ENCODE results near the gene ABHD14A.

ABHD14A gene

DNA sequence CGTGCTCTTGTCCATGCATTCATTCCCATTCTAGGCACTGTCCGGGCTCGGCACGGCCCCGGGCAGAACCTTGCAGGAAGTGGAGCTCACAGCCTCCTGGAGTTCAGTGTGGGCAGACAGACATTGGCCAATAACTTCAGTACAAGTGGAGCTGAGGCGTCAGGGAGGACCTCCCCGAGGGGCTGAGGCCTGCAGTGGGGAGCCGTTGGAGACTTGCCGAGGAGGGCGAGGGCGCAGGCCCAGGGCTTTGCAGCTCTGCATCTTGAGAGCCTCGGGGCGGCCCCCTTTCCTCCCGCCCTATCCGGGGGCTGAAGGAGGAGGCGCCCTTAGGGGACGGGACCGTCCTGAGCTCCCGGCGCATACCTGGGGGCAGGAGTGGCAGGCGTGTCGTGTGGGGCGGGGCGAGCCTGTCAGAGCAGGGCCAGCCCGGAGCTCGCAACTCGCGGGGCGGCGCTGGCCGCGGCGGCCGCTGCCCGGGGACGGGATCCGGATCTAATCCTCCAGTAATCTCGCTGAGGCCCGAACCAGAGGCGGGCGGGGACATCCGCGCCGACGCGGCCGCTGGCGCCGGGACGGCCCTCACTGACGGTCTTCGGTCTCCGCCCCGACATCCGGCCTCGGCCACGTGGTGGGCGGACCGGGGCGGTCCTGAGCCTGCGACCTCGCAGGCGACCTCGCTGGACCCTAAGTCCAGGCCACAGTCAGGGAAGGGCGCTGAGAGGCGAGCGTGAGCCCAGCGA lies 8.1 kb downstream of the ABHD14A start, which contains the start of gene ACY1:
TSS of gene ACY1 (plus strand) at position 698 of the 740 bp plus-strand sequence. CDS start 530 bp downstream, outside the sequence.
- H3K4me2 ChIP-seq (ENCODE audit: low read length) = peak within 1 kb of the TSS; percentile 87

DNA sequence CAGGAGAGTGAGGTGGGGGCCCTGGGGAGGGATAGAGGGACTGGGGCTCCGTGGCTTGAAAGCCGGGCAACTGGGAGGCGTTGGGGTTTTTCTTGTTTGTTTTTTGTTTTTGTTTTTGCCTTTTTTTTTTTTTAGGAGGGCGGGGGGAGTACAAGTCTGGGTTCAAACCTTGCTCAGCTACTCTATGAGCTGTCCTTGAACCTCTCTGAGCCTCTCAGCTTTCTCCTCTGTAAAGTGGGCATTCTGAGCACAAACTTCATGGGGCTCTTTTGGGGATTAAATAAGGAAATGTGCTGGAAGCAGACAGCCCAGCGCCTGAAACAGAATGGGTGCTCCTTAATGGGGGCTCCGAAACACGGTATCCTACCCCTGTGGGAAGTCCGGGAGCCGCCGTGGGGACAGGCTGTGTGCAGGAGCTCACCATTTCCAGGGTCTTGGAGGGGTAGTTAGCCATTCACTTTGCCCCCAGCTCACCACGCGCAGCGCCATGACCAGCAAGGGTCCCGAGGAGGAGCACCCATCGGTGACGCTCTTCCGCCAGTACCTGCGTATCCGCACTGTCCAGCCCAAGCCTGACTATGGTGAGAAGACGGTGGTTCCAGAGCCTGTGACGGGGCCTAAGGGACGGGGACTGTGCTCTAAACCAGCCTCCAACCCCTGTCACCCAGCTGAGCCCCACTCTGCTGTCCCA lies 8.9 kb downstream of the ABHD14A start:
- peak overlapping the region; percentile 87 for H3K4me2 ChIP-seq (ENCODE audit: low read length)
- no peak overlapping the region for H2AFZ ChIP-seq (ENCODE audit: low read length)
- peak overlapping the region; percentile 43 for H3K27ac ChIP-seq (ENCODE audit: low read depth, low read length, poor library complexity, severe bottlenecking)
- TF ChIP-seq, protein P1, sequence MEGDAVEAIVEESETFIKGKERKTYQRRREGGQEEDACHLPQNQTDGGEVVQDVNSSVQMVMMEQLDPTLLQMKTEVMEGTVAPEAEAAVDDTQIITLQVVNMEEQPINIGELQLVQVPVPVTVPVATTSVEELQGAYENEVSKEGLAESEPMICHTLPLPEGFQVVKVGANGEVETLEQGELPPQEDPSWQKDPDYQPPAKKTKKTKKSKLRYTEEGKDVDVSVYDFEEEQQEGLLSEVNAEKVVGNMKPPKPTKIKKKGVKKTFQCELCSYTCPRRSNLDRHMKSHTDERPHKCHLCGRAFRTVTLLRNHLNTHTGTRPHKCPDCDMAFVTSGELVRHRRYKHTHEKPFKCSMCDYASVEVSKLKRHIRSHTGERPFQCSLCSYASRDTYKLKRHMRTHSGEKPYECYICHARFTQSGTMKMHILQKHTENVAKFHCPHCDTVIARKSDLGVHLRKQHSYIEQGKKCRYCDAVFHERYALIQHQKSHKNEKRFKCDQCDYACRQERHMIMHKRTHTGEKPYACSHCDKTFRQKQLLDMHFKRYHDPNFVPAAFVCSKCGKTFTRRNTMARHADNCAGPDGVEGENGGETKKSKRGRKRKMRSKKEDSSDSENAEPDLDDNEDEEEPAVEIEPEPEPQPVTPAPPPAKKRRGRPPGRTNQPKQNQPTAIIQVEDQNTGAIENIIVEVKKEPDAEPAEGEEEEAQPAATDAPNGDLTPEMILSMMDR (IDR thresholded peaks at IDR 0.05; ENCODE audit: low read length) = no peak
- TF ChIP-seq EZH2 (IDR thresholded peaks at IDR 0.05; ENCODE audit: borderline replicate concordance, low read length) = no peak
- H3K4me1 ChIP-seq (ENCODE audit: insufficient read depth, low read length, severe bottlenecking) = peaks cover 20% of the 10 kb centered on the region
- H3K36me3 ChIP-seq (ENCODE audit: insufficient read depth, low read length) = peaks cover 4% of the 10 kb centered on the region; the same call in 1 of the 2 replicates
- no peaks in the 10 kb centered on the region for H3F3A ChIP-seq (ENCODE audit: insufficient read depth, low read length)
- H3K27me3 ChIP-seq (ENCODE audit: insufficient read depth, low read length) = no peaks in the 10 kb centered on the region
- H3K9me3 ChIP-seq (ENCODE audit: low read length) = no peaks in the 10 kb centered on the region
- H3K79me2 ChIP-seq (ENCODE audit: insufficient read depth, low read length) = no peaks in the 10 kb centered on the region
- peak overlapping the region; percentile 68 for H3K4me3 ChIP-seq (ENCODE audit: low read depth, low read length, poor library complexity, severe bottlenecking)
- H3K9ac ChIP-seq (ENCODE audit: low read length) = peak overlapping the region; percentile 72
- H4K20me1 ChIP-seq (ENCODE audit: insufficient read depth, low read length) = no peaks in the 10 kb centered on the region
- no peaks in the 10 kb centered on the region for H3K9me2 ChIP-seq (ENCODE audit: low read depth, low read length)

More for the DNA sequence above, 8.1 kb downstream of the ABHD14A start, which contains the start of gene ACY1:
- Histone ChIP-seq H3K79me2 (ENCODE audit: insufficient read depth, low read length) (no peaks in the 10 kb centered on the region), H4K20me1 (ENCODE audit: insufficient read depth, low read length) (no peaks in the 10 kb centered on the region), H3F3A (ENCODE audit: insufficient read depth, low read length) (no peaks in the 10 kb centered on the region), H3K36me3 (ENCODE audit: insufficient read depth, low read length) (peaks cover 4% of the 10 kb centered on the region; the same call in 1 of the 2 replicates), H3K27ac (ENCODE audit: low read depth, low read length, poor library complexity, severe bottlenecking) (peak within 1 kb of the TSS; percentile 43), H3K9me3 (ENCODE audit: low read length) (no peaks in the 10 kb centered on the region), H3K4me3 (ENCODE audit: low read depth, low read length, poor library complexity, severe bottlenecking) (peak within 1 kb of the TSS; percentile 68), H2AFZ (ENCODE audit: low read length) (no peak within 1 kb of the TSS), H3K9ac (ENCODE audit: low read length) (peak within 1 kb of the TSS; percentile 72), H3K9me2 (ENCODE audit: low read depth, low read length) (no peaks in the 10 kb centered on the region), H3K4me1 (ENCODE audit: insufficient read depth, low read length, severe bottlenecking) (peaks cover 20% of the 10 kb centered on the region), H3K27me3 (ENCODE audit: insufficient read depth, low read length) (no peaks in the 10 kb centered on the region)
- no peak for TF ChIP-seq EZH2 (IDR thresholded peaks at IDR 0.05; ENCODE audit: borderline replicate concordance, low read length)
- TF ChIP-seq, protein P1 (IDR thresholded peaks at IDR 0.05; ENCODE audit: low read length) = no peak

DNA sequence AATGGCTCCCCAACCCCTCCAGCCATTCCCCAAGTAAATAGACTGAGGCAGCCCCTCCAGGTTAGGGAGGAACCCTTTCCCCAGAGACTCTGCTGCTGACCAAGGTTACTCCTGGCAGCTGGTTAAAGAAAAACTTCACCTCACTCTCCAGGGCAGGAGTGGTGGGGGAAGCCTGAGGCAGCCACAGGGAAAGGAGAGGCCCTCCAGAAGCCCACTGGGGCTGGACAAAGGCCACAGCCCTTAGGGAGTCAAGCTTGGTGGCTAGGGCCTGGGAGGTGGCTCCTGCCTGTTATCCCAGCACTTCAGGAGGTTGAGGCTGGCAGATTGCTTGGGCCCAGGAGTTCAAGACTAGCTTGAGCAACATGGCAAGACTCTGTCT lies 9.4 kb downstream of the ABHD14A start:
- Histone ChIP-seq H3K4me2 (ENCODE audit: low read length) (no peak overlapping the region), H3K9ac (ENCODE audit: low read length) (no peak overlapping the region), H3K27ac (ENCODE audit: low read depth, low read length, poor library complexity, severe bottlenecking) (peak overlapping the region; percentile 36)

More for the DNA sequence above, 9.4 kb downstream of the ABHD14A start:
- Histone ChIP-seq H3K27me3 (ENCODE audit: insufficient read depth, low read length) (no peaks in the 10 kb centered on the region), H3F3A (ENCODE audit: insufficient read depth, low read length) (no peaks in the 10 kb centered on the region), H3K4me3 (ENCODE audit: low read depth, low read length, poor library complexity, severe bottlenecking) (no peak overlapping the region), H3K79me2 (ENCODE audit: insufficient read depth, low read length) (no peaks in the 10 kb centered on the region), H3K9me3 (ENCODE audit: low read length) (no peaks in the 10 kb centered on the region), H3K4me1 (ENCODE audit: insufficient read depth, low read length, severe bottlenecking) (peaks cover 20% of the 10 kb centered on the region), H3K9me2 (ENCODE audit: low read depth, low read length) (no peaks in the 10 kb centered on the region), H2AFZ (ENCODE audit: low read length) (no peak overlapping the region), H4K20me1 (ENCODE audit: insufficient read depth, low read length) (no peaks in the 10 kb centered on the region), H3K36me3 (ENCODE audit: insufficient read depth, low read length) (peaks cover 4% of the 10 kb centered on the region; the same call in 1 of the 2 replicates)
- TF ChIP-seq, protein P1 (IDR thresholded peaks at IDR 0.05; ENCODE audit: low read length) = no peak
- no peak for TF ChIP-seq EZH2 (IDR thresholded peaks at IDR 0.05; ENCODE audit: borderline replicate concordance, low read length)
